ENCODE data around the gene SYNE1. TPM values are rescaled to one million over a fixed set of nuclear protein-coding genes. Genes with fewer than 3 reads are reported as not detected.
A peak's percentile ranks its signal among the peaks of the same experiment; 100 is the strongest.

Gene SYNE1
- polyA plus RNA-seq, 1 donor, result 28.2 TPM

DNA sequence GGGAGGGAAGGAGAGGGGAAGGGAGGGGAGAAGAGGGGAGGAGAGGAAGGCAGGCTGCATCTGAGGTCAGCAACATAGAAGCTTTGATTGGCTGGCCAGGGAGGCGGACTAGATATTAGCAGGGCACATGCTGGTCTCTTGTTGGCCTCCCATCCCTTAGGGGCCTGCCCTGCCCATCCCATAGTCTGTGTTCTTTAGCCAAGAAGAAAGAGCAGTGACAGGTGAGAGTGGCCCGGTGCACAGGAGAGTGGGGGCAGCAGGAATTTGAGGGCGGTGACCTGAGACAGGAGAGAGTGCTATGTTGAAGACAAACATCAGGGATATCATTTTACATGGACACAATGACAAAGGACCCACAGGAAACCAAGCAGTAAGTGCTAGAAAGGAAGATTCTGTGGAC is 413.5 kb downstream of the SYNE1 start:
- Histone ChIP-seq H3K4me1 (ENCODE audit: control insufficient read depth, insufficient read depth, low read length) (no peaks in the 10 kb centered on the region), H3K4me3 (ENCODE audit: low read length) (no peak overlapping the region), H3K9me3 (ENCODE audit: control insufficient read depth, low read depth, low read length) (peaks cover 10% of the 10 kb centered on the region), H3K27me3 (ENCODE audit: control insufficient read depth, insufficient read depth, low read length) (no peaks in the 10 kb centered on the region), H3K36me3 (ENCODE audit: control insufficient read depth, insufficient read depth, low read length) (peaks cover 27% of the 10 kb centered on the region), H3K27ac (ENCODE audit: low read length) (no peak overlapping the region)
- no peak for DNase-seq
- no CpG with 5 or more reads among the region's 3 CpGs for WGBS (ENCODE audit: insufficient coverage, low lambda C conversion rate)

- Histone ChIP-seq H3K27ac (ENCODE audit: low read length) (no peak overlapping the region), H3K27me3 (ENCODE audit: control insufficient read depth, insufficient read depth, low read length) (no peaks in the 10 kb centered on the region), H3K36me3 (ENCODE audit: control insufficient read depth, insufficient read depth, low read length) (peaks cover 34% of the 10 kb centered on the region), H3K9me3 (ENCODE audit: control insufficient read depth, low read depth, low read length) (peaks cover 10% of the 10 kb centered on the region), H3K4me3 (ENCODE audit: low read length) (no peak overlapping the region), H3K4me1 (ENCODE audit: control insufficient read depth, insufficient read depth, low read length) (no peaks in the 10 kb centered on the region)
- no peak for DNase-seq
- 100% methylated on average over 2 of the region's 4 CpGs for WGBS (ENCODE audit: insufficient coverage, low lambda C conversion rate)
These were observed 415.1 kb downstream of the SYNE1 start for GRCh38 chr6:152221806-152222628.

GRCh38 chr6:152220786-152221185 is 416.4 kb downstream of the SYNE1 start:
- no peak overlapping the region for H3K4me3 ChIP-seq (ENCODE audit: low read length)
- H3K9me3 ChIP-seq (ENCODE audit: control insufficient read depth, low read depth, low read length), result peaks cover 10% of the 10 kb centered on the region
- no peak for DNase-seq
- no CpG with 5 or more reads among the region's 4 CpGs for WGBS (ENCODE audit: insufficient coverage, low lambda C conversion rate)
- no peaks in the 10 kb centered on the region for H3K4me1 ChIP-seq (ENCODE audit: control insufficient read depth, insufficient read depth, low read length)
- peaks cover 40% of the 10 kb centered on the region for H3K36me3 ChIP-seq (ENCODE audit: control insufficient read depth, insufficient read depth, low read length)
- no peak overlapping the region for H3K27ac ChIP-seq (ENCODE audit: low read length)
- no peaks in the 10 kb centered on the region for H3K27me3 ChIP-seq (ENCODE audit: control insufficient read depth, insufficient read depth, low read length)

DNA sequence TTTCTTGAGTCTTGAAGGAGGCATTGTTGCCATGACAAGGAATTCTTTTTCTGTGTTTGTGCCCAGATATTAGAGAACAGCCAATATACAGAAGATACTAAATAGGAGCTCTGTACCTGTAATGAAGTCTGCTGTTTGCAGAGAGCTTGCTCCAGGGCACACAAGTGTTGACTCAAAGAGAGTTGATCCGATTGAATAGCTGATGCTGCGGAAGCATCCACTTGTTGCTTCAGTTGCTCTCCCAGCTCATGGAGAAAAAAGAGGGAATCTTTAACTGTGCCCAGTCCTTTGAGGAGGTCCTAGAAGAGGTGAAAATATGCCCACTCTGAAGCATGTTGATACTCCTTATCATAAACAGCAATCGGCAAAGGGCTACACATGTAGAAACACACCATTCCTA is 418.3 kb downstream of the SYNE1 start:
- H3K4me1 ChIP-seq (ENCODE audit: control insufficient read depth, insufficient read depth, low read length), result no peaks in the 10 kb centered on the region
- H3K36me3 ChIP-seq (ENCODE audit: control insufficient read depth, insufficient read depth, low read length), result peaks cover 50% of the 10 kb centered on the region
- H3K27ac ChIP-seq (ENCODE audit: low read length), result no peak overlapping the region
- no peak overlapping the region for H3K4me3 ChIP-seq (ENCODE audit: low read length)
- peaks cover 10% of the 10 kb centered on the region for H3K9me3 ChIP-seq (ENCODE audit: control insufficient read depth, low read depth, low read length)
- no peaks in the 10 kb centered on the region for H3K27me3 ChIP-seq (ENCODE audit: control insufficient read depth, insufficient read depth, low read length)
- no peak for DNase-seq
- 100% methylated on average over 1 of the region's 3 CpGs for WGBS (ENCODE audit: insufficient coverage, low lambda C conversion rate)

DNA sequence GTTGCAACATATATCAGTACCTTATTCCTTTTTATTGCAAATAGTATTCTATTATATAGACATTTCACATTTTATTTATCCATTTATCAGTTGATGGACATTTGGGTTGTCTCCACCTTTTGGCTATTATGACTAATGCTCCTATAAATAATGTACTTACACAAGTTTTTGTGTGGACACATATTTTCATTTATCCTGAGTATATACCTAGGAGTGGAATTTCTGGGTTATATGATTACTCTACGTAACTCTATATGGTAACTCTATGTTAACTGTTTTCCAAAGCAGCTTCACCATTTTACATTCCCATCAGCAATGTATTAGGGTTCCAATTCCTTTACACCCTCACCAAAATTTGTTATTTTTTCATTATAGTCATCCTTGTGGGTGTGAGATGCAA is 424.7 kb downstream of the SYNE1 start:
- no peak overlapping the region for H3K4me3 ChIP-seq (ENCODE audit: low read length)
- H3K4me1 ChIP-seq (ENCODE audit: control insufficient read depth, insufficient read depth, low read length), result no peaks in the 10 kb centered on the region
- 100% methylated on average over 1 of the region's 1 CpG for WGBS (ENCODE audit: insufficient coverage, low lambda C conversion rate)
- DNase-seq, result no peak
- no peaks in the 10 kb centered on the region for H3K9me3 ChIP-seq (ENCODE audit: control insufficient read depth, low read depth, low read length)
- H3K36me3 ChIP-seq (ENCODE audit: control insufficient read depth, insufficient read depth, low read length), result peaks cover 21% of the 10 kb centered on the region
- H3K27ac ChIP-seq (ENCODE audit: low read length), result no peak overlapping the region
- H3K27me3 ChIP-seq (ENCODE audit: control insufficient read depth, insufficient read depth, low read length), result no peaks in the 10 kb centered on the region

DNA sequence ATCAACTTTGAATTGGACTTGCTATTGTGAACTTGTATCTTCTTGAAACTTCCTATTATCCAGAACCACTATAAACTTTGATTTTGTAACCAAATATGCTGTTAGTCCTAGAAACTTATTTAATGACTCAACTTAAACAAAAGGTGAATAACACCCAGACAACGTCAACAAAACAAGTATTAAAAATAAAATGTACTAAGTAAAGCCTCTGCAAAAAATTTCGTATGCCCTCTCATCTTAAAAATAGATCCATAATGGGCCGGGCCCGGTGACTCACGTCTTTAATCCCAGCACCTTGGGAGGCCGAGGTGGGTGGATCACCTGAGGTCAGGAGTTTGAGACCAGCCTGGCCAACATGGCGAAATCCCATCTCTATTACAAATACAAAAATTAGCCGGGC is 428.0 kb downstream of the SYNE1 start:
- 100% methylated on average over 1 of the region's 8 CpGs for WGBS (ENCODE audit: insufficient coverage, low lambda C conversion rate)
- Histone ChIP-seq H3K9me3 (ENCODE audit: control insufficient read depth, low read depth, low read length) (no peaks in the 10 kb centered on the region), H3K27me3 (ENCODE audit: control insufficient read depth, insufficient read depth, low read length) (no peaks in the 10 kb centered on the region), H3K27ac (ENCODE audit: low read length) (no peak overlapping the region), H3K4me1 (ENCODE audit: control insufficient read depth, insufficient read depth, low read length) (no peaks in the 10 kb centered on the region), H3K4me3 (ENCODE audit: low read length) (no peak overlapping the region), H3K36me3 (ENCODE audit: control insufficient read depth, insufficient read depth, low read length) (peaks cover 23% of the 10 kb centered on the region)
- DNase-seq, result no peak

- DNase-seq, result peak in 1 of 2 donors; percentile 4
These were observed 429.0 kb downstream of the SYNE1 start for GRCh38 chr6:152207915-152208714.

DNA sequence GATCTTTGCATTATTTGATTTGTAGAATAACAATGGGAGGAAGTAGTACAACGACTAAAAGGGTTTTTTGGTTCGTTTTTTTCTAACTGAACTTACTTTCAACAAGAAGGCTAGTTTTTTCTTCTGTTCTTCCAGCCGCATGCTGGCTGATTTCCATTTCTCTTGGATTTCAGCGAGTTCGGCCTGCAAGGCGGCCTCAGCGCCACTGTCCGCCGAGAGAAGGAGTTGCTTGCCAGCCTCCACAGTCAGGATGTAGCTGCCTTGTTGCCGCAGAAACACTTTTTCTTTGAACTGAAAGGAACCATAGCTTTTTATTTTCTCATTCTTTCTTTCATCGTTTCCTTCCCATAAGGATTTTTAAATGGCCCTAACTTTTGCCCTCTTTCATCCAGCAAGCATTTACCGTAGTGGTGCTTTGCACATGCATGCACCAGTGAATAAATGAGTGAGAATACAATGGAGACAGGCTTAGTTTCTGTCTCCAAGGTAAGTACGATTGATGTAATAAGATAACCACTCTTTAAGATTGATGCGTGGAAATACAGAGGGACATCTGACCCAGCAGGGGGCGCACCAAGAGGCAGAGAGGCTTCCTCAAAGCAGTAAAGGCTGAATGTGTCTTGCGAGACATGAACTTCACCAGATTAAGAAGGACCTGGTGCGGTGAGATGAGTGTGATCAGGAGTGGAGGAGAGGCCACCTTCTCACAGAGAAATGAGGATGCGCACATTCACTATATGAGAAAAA is 430.9 kb downstream of the SYNE1 start:
- Histone ChIP-seq H3K36me3 (ENCODE audit: control insufficient read depth, insufficient read depth, low read length) (peaks cover 29% of the 10 kb centered on the region), H3K27ac (ENCODE audit: low read length) (no peak overlapping the region), H3K4me3 (ENCODE audit: low read length) (no peak overlapping the region), H3K9me3 (ENCODE audit: control insufficient read depth, low read depth, low read length) (no peaks in the 10 kb centered on the region), H3K4me1 (ENCODE audit: control insufficient read depth, insufficient read depth, low read length) (no peaks in the 10 kb centered on the region), H3K27me3 (ENCODE audit: control insufficient read depth, insufficient read depth, low read length) (no peaks in the 10 kb centered on the region)
- peak in 1 of 2 donors; percentile 9 for DNase-seq
- 93% methylated on average over 7 of the region's 18 CpGs for WGBS (ENCODE audit: insufficient coverage, low lambda C conversion rate)

More at GRCh38 chr6:152207915-152208714, 429.0 kb downstream of the SYNE1 start:
- no peaks in the 10 kb centered on the region for H3K9me3 ChIP-seq (ENCODE audit: control insufficient read depth, low read depth, low read length)
- H3K4me3 ChIP-seq (ENCODE audit: low read length), result no peak overlapping the region
- peaks cover 22% of the 10 kb centered on the region for H3K36me3 ChIP-seq (ENCODE audit: control insufficient read depth, insufficient read depth, low read length)
- H3K27me3 ChIP-seq (ENCODE audit: control insufficient read depth, insufficient read depth, low read length), result no peaks in the 10 kb centered on the region
- WGBS (ENCODE audit: insufficient coverage, low lambda C conversion rate), result 30% methylated on average over 2 of the region's 12 CpGs
- H3K27ac ChIP-seq (ENCODE audit: low read length), result no peak overlapping the region
- H3K4me1 ChIP-seq (ENCODE audit: control insufficient read depth, insufficient read depth, low read length), result no peaks in the 10 kb centered on the region

GRCh38 chr6:152204591-152204990 is 432.6 kb downstream of the SYNE1 start:
- Histone ChIP-seq H3K4me1 (ENCODE audit: control insufficient read depth, insufficient read depth, low read length) (no peaks in the 10 kb centered on the region), H3K27me3 (ENCODE audit: control insufficient read depth, insufficient read depth, low read length) (no peaks in the 10 kb centered on the region), H3K4me3 (ENCODE audit: low read length) (no peak overlapping the region), H3K9me3 (ENCODE audit: control insufficient read depth, low read depth, low read length) (no peaks in the 10 kb centered on the region), H3K27ac (ENCODE audit: low read length) (no peak overlapping the region), H3K36me3 (ENCODE audit: control insufficient read depth, insufficient read depth, low read length) (peaks cover 36% of the 10 kb centered on the region)
- no CpG with 5 or more reads among the region's 2 CpGs for WGBS (ENCODE audit: insufficient coverage, low lambda C conversion rate)
- no peak for DNase-seq

DNA sequence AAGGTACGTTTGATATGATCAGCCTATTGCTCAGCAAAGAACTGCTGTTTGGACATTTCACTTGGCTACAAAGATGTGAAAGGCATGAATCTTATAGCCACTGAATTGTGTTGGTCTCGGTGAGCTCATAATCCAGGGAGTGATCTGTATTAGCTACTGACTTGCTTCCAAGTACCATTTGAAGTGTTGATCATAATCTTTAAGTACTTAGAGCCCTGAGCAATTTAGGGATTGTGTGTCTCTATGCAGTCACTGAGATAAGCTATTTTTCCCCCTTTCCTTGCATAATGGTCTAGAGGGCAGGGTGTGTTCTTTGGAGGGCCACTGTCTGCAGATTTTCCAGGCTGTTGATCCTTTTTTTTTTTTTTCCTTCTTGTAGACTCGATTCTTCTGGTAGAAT is 436.0 kb downstream of the SYNE1 start:
- no peak overlapping the region for H3K4me3 ChIP-seq (ENCODE audit: low read length)
- H3K4me1 ChIP-seq (ENCODE audit: control insufficient read depth, insufficient read depth, low read length), result no peaks in the 10 kb centered on the region
- no peak for DNase-seq
- no peaks in the 10 kb centered on the region for H3K9me3 ChIP-seq (ENCODE audit: control insufficient read depth, low read depth, low read length)
- no peak overlapping the region for H3K27ac ChIP-seq (ENCODE audit: low read length)
- peaks cover 41% of the 10 kb centered on the region for H3K36me3 ChIP-seq (ENCODE audit: control insufficient read depth, insufficient read depth, low read length)
- WGBS (ENCODE audit: insufficient coverage, low lambda C conversion rate), result no CpG with 5 or more reads among the region's 3 CpGs
- H3K27me3 ChIP-seq (ENCODE audit: control insufficient read depth, insufficient read depth, low read length), result no peaks in the 10 kb centered on the region
